Measurements from ENCODE around the gene TPCN2.

- TF ChIP-seq CTCF (IDR thresholded peaks at IDR 0.05) (no peak), POLR2A (IDR thresholded peaks at IDR 0.05) (no peak)
Observed at GRCh38 chr11:69158301-69159149, 109.8 kb downstream of the TPCN2 start.
